ENCODE data around the gene TGM3. TPM values are rescaled to one million over a fixed set of nuclear protein-coding genes. Genes with fewer than 3 reads are reported as not detected.

Gene TGM3
- total RNA-seq, 1 experiment from 2014 or later, result not detected

GRCh38 chr20:2311329-2311728 is 15.5 kb downstream of the TGM3 start:
- no peaks in the 10 kb centered on the region for H3K36me3 ChIP-seq (ENCODE audit: control insufficient read depth in 1 of 2, insufficient read depth in 2 of 2, low read length in 2 of 2)
- ChIA-PET CTCF (no interaction called here), RAD21 (ENCODE audit: low non-redundant PET in 1 of 2, low total read pairs in 2 of 2, uncharacterized antibody in 2 of 2, unreplicated experiment in 2 of 2) (no interaction called here), POLR2A (no interaction called here)
- intact Hi-C loops (cut with micrococcal nuclease), result no loop called here
- H3K27me3 ChIP-seq (ENCODE audit: insufficient read depth, low read length), result no peaks in the 10 kb centered on the region
- no peak overlapping the region for H3K27ac ChIP-seq (ENCODE audit: low read depth, low read length)
- BruUV-seq (replicated peaks), result no TSS peak
- H3K9ac ChIP-seq (ENCODE audit: low read length), result no peak overlapping the region
- no peaks in the 10 kb centered on the region for H4K20me1 ChIP-seq (ENCODE audit: insufficient read depth)
- H3K4me3 ChIP-seq (replicated peaks in 1 of 2; ENCODE audit: low read depth in 1 of 2, low read length in 2 of 2), result no peak overlapping the region
- peaks cover 9 to 19% of the 10 kb centered on the region in 2 experiments for H3K4me1 ChIP-seq (ENCODE audit: control insufficient read depth in 1 of 2, insufficient read depth in 2 of 2, low read length in 2 of 2)
- TF ChIP-seq SP1 (IDR thresholded peaks at IDR 0.05; ENCODE audit: low read depth) (no peak), SIN3A (IDR thresholded peaks at IDR 0.05; ENCODE audit: low read depth) (no peak), EZH2phosphoT487 (IDR thresholded peaks at IDR 0.05; ENCODE audit: borderline replicate concordance) (no peak)
- no peaks in the 10 kb centered on the region for H3K9me3 ChIP-seq (ENCODE audit: control insufficient read depth in 1 of 2, insufficient read depth in 1 of 2, low read depth in 1 of 2, low read length in 2 of 2)
- no peaks in the 10 kb centered on the region for H3K9me2 ChIP-seq (ENCODE audit: insufficient read depth)
- DNase-seq (ENCODE audit: low read depth, low spot score), result no peak
- H3K79me2 ChIP-seq (ENCODE audit: insufficient read depth, low read length), result no peaks in the 10 kb centered on the region
- H3K4me2 ChIP-seq (ENCODE audit: low read length), result no peak overlapping the region
- ATAC-seq, result no peak
- H2AFZ ChIP-seq (ENCODE audit: low read depth, low read length, poor library complexity, severe bottlenecking), result no peak overlapping the region

- TF ChIP-seq TCF7L2 (IDR thresholded peaks at IDR 0.05; ENCODE audit: borderline replicate concordance, extremely low read depth, insufficient read depth, insufficient read length), result no peak
- TF ChIP-seq EGR1 (IDR thresholded peaks at IDR 0.05; ENCODE audit: low read depth), result no peak
- no peak for TF ChIP-seq ZFX (IDR thresholded peaks at IDR 0.05)
- no peak for TF ChIP-seq ELF1 (IDR thresholded peaks at IDR 0.05; ENCODE audit: borderline replicate concordance, low read depth)
- no peak for TF ChIP-seq RAD21 (IDR thresholded peaks at IDR 0.05; ENCODE audit: low read depth)
- no peak for TF ChIP-seq CEBPB (IDR thresholded peaks at IDR 0.05; ENCODE audit: low read depth)
- no peak for TF ChIP-seq ATF3 (IDR thresholded peaks at IDR 0.05)
- TF ChIP-seq POLR2AphosphoS5 (IDR thresholded peaks at IDR 0.05; ENCODE audit: low read depth, low read length), result no peak
- TF ChIP-seq SP1 (IDR thresholded peaks at IDR 0.05; ENCODE audit: low read depth), result no peak
- no peak overlapping the region for H3K4me3 ChIP-seq (replicated peaks in 1 of 2; ENCODE audit: low read depth in 1 of 2, low read length in 2 of 2)
- no peaks in the 10 kb centered on the region for H3K27me3 ChIP-seq (ENCODE audit: insufficient read depth, low read length)
- no peaks in the 10 kb centered on the region for H4K20me1 ChIP-seq (ENCODE audit: insufficient read depth)
- no peaks in the 10 kb centered on the region for H3K79me2 ChIP-seq (ENCODE audit: insufficient read depth, low read length)
- CTCF ChIA-PET, result no interaction called here
- no peaks in the 10 kb centered on the region for H3K9me2 ChIP-seq (ENCODE audit: insufficient read depth)
- DNase-seq (ENCODE audit: low read depth, low spot score) (no peak), ATAC-seq (no peak)
- H3K9ac ChIP-seq (ENCODE audit: low read length), result no peak overlapping the region
- RAD21 ChIA-PET (ENCODE audit: low non-redundant PET in 1 of 2, low total read pairs in 2 of 2, uncharacterized antibody in 2 of 2, unreplicated experiment in 2 of 2), result no interaction called here
- POLR2A ChIA-PET, result no interaction called here
- H3K9me3 ChIP-seq (ENCODE audit: control insufficient read depth in 1 of 2, insufficient read depth in 1 of 2, low read depth in 1 of 2, low read length in 2 of 2), result no peaks in the 10 kb centered on the region
- intact Hi-C loops (cut with micrococcal nuclease), result no loop called here
- H2AFZ ChIP-seq (ENCODE audit: low read depth, low read length, poor library complexity, severe bottlenecking), result no peak overlapping the region
- H3K4me1 ChIP-seq (ENCODE audit: control insufficient read depth in 1 of 2, insufficient read depth in 2 of 2, low read length in 2 of 2), result peaks cover 9 to 26% of the 10 kb centered on the region in 2 experiments
- no peak overlapping the region for H3K4me2 ChIP-seq (ENCODE audit: low read length)
- BruUV-seq (replicated peaks), result no TSS peak
- H3K36me3 ChIP-seq (ENCODE audit: control insufficient read depth in 1 of 2, insufficient read depth in 2 of 2, low read length in 2 of 2), result no peaks in the 10 kb centered on the region
- H3K27ac ChIP-seq (ENCODE audit: low read depth, low read length), result no peak overlapping the region
Observed at GRCh38 chr20:2312876-2313275, 17.1 kb downstream of the TGM3 start.

All from HCT116 (cell line).